Sigmoid colon (tissue), 4 donors: ENCODE results near the gene ECT2L.

Experiments used
- POLR2A ChIP-seq, 2 donors: fragments of 450-650 bp; IDR thresholded peaks; one replicate each; pipeline ENCODE4 v1.6.1; 2016; ENCODE audit warnings: antibody characterized with exemption in 2 of 2, mild to moderate bottlenecking in 2 of 2, moderate library complexity in 2 of 2
- POLR2AphosphoS5 ChIP-seq, 4 donors: sonication (generic); formaldehyde crosslinking; IDR thresholded peaks; one replicate each; pipeline ENCODE4 v1.6.1; 2017; ENCODE audit warnings: antibody characterized with exemption in 4 of 4
- TF ChIP-seq, protein P1 (sequence below), 4 experiments: fragments of 450-650 bp in 3 of 4; fragments of 200-600 bp in 1 of 4; IDR thresholded peaks; one replicate each; pipeline ENCODE4 v1.5.1; 2016 to 2019; ENCODE audit warnings: antibody characterized with exemption in 4 of 4, mild to moderate bottlenecking in 3 of 4, moderate library complexity in 2 of 4

DNA sequence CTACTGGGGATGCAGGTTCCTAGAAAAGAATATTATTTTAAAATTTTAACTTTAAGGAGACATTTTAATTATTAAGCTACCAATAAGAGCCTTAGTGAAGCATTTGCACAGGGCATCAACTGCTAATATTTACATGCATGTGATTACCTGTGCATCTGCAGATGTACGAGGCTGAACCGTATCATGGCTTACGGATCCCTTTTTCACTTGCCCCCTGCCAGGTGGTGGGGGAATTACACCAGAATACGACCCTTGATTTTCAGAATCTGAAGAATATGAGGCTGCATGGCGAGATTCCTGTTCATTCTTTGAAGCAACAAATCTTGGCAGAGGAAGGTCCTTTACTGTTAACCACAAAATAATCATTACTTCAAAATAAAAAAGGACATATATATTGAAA, 149.5 kb downstream of the ECT2L start:
- no peak for TF ChIP-seq POLR2A (IDR thresholded peaks at IDR 0.05)
- TF ChIP-seq, protein P1, sequence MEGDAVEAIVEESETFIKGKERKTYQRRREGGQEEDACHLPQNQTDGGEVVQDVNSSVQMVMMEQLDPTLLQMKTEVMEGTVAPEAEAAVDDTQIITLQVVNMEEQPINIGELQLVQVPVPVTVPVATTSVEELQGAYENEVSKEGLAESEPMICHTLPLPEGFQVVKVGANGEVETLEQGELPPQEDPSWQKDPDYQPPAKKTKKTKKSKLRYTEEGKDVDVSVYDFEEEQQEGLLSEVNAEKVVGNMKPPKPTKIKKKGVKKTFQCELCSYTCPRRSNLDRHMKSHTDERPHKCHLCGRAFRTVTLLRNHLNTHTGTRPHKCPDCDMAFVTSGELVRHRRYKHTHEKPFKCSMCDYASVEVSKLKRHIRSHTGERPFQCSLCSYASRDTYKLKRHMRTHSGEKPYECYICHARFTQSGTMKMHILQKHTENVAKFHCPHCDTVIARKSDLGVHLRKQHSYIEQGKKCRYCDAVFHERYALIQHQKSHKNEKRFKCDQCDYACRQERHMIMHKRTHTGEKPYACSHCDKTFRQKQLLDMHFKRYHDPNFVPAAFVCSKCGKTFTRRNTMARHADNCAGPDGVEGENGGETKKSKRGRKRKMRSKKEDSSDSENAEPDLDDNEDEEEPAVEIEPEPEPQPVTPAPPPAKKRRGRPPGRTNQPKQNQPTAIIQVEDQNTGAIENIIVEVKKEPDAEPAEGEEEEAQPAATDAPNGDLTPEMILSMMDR (IDR thresholded peaks at IDR 0.05): no peak
- no peak for TF ChIP-seq POLR2AphosphoS5 (IDR thresholded peaks at IDR 0.05)
